ENCODE results near the gene ITGA8.

Gene ITGA8

GRCh38 chr10:15758618-15759017 is 38.9 kb upstream of the ITGA8 start:
- POLR2A ChIA-PET = no interaction called here
- 96% methylated on average over 5 of the region's 5 CpGs for WGBS (ENCODE audit: insufficient coverage)
- Histone ChIP-seq H3K36me3 (ENCODE audit: control insufficient read depth in 4 of 4, insufficient read depth in 4 of 4, low read length in 3 of 4) (no peaks in the 10 kb centered on the region), H3K27ac (ENCODE audit: insufficient read depth in 1 of 2, low read depth in 1 of 2, low read length in 2 of 2, poor library complexity in 1 of 2, severe bottlenecking in 2 of 2) (no peak overlapping the region), H3K27me3 (replicated peaks in 2 of 5; ENCODE audit: control insufficient read depth in 4 of 5, insufficient read depth in 5 of 5, low read length in 4 of 5) (peaks cover 2 to 10% (median 4%) of the 10 kb centered on the region in 5 experiments), H3K4me1 (ENCODE audit: control extremely low read depth in 1 of 4, control insufficient read depth in 4 of 4, insufficient read depth in 4 of 4, low read length in 3 of 4) (no peaks in the 10 kb centered on the region), H3K9me3 (ENCODE audit: control extremely low read depth in 1 of 5, control insufficient read depth in 4 of 5, insufficient read depth in 2 of 5, low read depth in 1 of 5, low read length in 4 of 5) (no peaks in the 10 kb centered on the region), H3K4me3 (ENCODE audit: control insufficient read depth in 1 of 7, extremely low read depth in 1 of 7, insufficient read depth in 4 of 7, low read depth in 2 of 7, low read length in 6 of 7) (no peak overlapping the region)
- no peak for DNase-seq
- CTCF ChIA-PET = interaction anchor here (1.0 kb wide), 1 partner anchor 9 kb away, joined by 4 read pairs; no protein-coding TSS in a partner anchor

- no peaks in the 10 kb centered on the region for H3K4me1 ChIP-seq (ENCODE audit: control extremely low read depth in 1 of 4, control insufficient read depth in 4 of 4, insufficient read depth in 4 of 4, low read length in 3 of 4)
- no peaks in the 10 kb centered on the region for H3K36me3 ChIP-seq (ENCODE audit: control insufficient read depth in 4 of 4, insufficient read depth in 4 of 4, low read length in 3 of 4)
- ChIA-PET POLR2A (no interaction called here), CTCF (no interaction called here)
- WGBS (ENCODE audit: insufficient coverage) = 52% methylated on average over 2 of the region's 2 CpGs
- DNase-seq = no peak
- H3K27ac ChIP-seq (ENCODE audit: insufficient read depth in 1 of 2, low read depth in 1 of 2, low read length in 2 of 2, poor library complexity in 1 of 2, severe bottlenecking in 2 of 2) = no peak overlapping the region
- H3K9me3 ChIP-seq (ENCODE audit: control extremely low read depth in 1 of 5, control insufficient read depth in 4 of 5, insufficient read depth in 2 of 5, low read depth in 1 of 5, low read length in 4 of 5) = no peaks in the 10 kb centered on the region
- H3K27me3 ChIP-seq (replicated peaks in 2 of 5; ENCODE audit: control insufficient read depth in 4 of 5, insufficient read depth in 5 of 5, low read length in 4 of 5) = peaks cover 2 to 10% (median 4%) of the 10 kb centered on the region in 5 experiments
- H3K4me3 ChIP-seq (ENCODE audit: control insufficient read depth in 1 of 7, extremely low read depth in 1 of 7, insufficient read depth in 4 of 7, low read depth in 2 of 7, low read length in 6 of 7) = no peak overlapping the region
Observed at GRCh38 chr10:15754937-15755336, 35.2 kb upstream of the ITGA8 start.

GRCh38 chr10:15751046-15751445 is 31.3 kb upstream of the ITGA8 start:
- WGBS (ENCODE audit: insufficient coverage) = 100% methylated on average over 1 of the region's 5 CpGs
- no peak for DNase-seq
- H3K4me1 ChIP-seq (ENCODE audit: control extremely low read depth in 1 of 4, control insufficient read depth in 4 of 4, insufficient read depth in 4 of 4, low read length in 3 of 4) = no peaks in the 10 kb centered on the region
- POLR2A ChIA-PET = no interaction called here
- CTCF ChIA-PET = no interaction called here
- peaks cover 0 to 7% (median 2%) of the 10 kb centered on the region in 5 experiments for H3K27me3 ChIP-seq (replicated peaks in 2 of 5; ENCODE audit: control insufficient read depth in 4 of 5, insufficient read depth in 5 of 5, low read length in 4 of 5)
- H3K4me3 ChIP-seq (ENCODE audit: control insufficient read depth in 1 of 7, extremely low read depth in 1 of 7, insufficient read depth in 4 of 7, low read depth in 2 of 7, low read length in 6 of 7) = no peak overlapping the region
- H3K9me3 ChIP-seq (ENCODE audit: control extremely low read depth in 1 of 5, control insufficient read depth in 4 of 5, insufficient read depth in 2 of 5, low read depth in 1 of 5, low read length in 4 of 5) = no peaks in the 10 kb centered on the region
- no peak overlapping the region for H3K27ac ChIP-seq (ENCODE audit: insufficient read depth in 1 of 2, low read depth in 1 of 2, low read length in 2 of 2, poor library complexity in 1 of 2, severe bottlenecking in 2 of 2)
- no peaks in the 10 kb centered on the region for H3K36me3 ChIP-seq (ENCODE audit: control insufficient read depth in 4 of 4, insufficient read depth in 4 of 4, low read length in 3 of 4)

GRCh38 chr10:15748126-15748525 is 28.4 kb upstream of the ITGA8 start:
- no peaks in the 10 kb centered on the region for H3K36me3 ChIP-seq (ENCODE audit: control insufficient read depth in 4 of 4, insufficient read depth in 4 of 4, low read length in 3 of 4)
- H3K9me3 ChIP-seq (ENCODE audit: control extremely low read depth in 1 of 5, control insufficient read depth in 4 of 5, insufficient read depth in 2 of 5, low read depth in 1 of 5, low read length in 4 of 5) = no peaks in the 10 kb centered on the region
- DNase-seq = no peak
- WGBS (ENCODE audit: insufficient coverage) = no CpG with 5 or more reads among the region's 3 CpGs
- no peaks in the 10 kb centered on the region for H3K4me1 ChIP-seq (ENCODE audit: control extremely low read depth in 1 of 4, control insufficient read depth in 4 of 4, insufficient read depth in 4 of 4, low read length in 3 of 4)
- no peak overlapping the region for H3K27ac ChIP-seq (ENCODE audit: insufficient read depth in 1 of 2, low read depth in 1 of 2, low read length in 2 of 2, poor library complexity in 1 of 2, severe bottlenecking in 2 of 2)
- no peak overlapping the region for H3K4me3 ChIP-seq (ENCODE audit: control insufficient read depth in 1 of 7, extremely low read depth in 1 of 7, insufficient read depth in 4 of 7, low read depth in 2 of 7, low read length in 6 of 7)
- CTCF ChIA-PET = no interaction called here
- peaks cover 0 to 5% (median 0%) of the 10 kb centered on the region in 5 experiments for H3K27me3 ChIP-seq (replicated peaks in 2 of 5; ENCODE audit: control insufficient read depth in 4 of 5, insufficient read depth in 5 of 5, low read length in 4 of 5)
- POLR2A ChIA-PET = no interaction called here

- WGBS (ENCODE audit: insufficient coverage) = 80% methylated on average over 1 of the region's 3 CpGs
- H3K4me1 ChIP-seq (ENCODE audit: control extremely low read depth in 1 of 4, control insufficient read depth in 4 of 4, insufficient read depth in 4 of 4, low read length in 3 of 4) = no peaks in the 10 kb centered on the region
- ChIA-PET CTCF (no interaction called here), POLR2A (no interaction called here)
- H3K27me3 ChIP-seq (replicated peaks in 2 of 5; ENCODE audit: control insufficient read depth in 4 of 5, insufficient read depth in 5 of 5, low read length in 4 of 5) = peaks cover 0 to 5% (median 2%) of the 10 kb centered on the region in 5 experiments
- H3K9me3 ChIP-seq (ENCODE audit: control extremely low read depth in 1 of 5, control insufficient read depth in 4 of 5, insufficient read depth in 2 of 5, low read depth in 1 of 5, low read length in 4 of 5) = no peaks in the 10 kb centered on the region
- H3K36me3 ChIP-seq (ENCODE audit: control insufficient read depth in 4 of 4, insufficient read depth in 4 of 4, low read length in 3 of 4) = no peaks in the 10 kb centered on the region
- no peak overlapping the region for H3K27ac ChIP-seq (ENCODE audit: insufficient read depth in 1 of 2, low read depth in 1 of 2, low read length in 2 of 2, poor library complexity in 1 of 2, severe bottlenecking in 2 of 2)
- no peak for DNase-seq
- no peak overlapping the region for H3K4me3 ChIP-seq (ENCODE audit: control insufficient read depth in 1 of 7, extremely low read depth in 1 of 7, insufficient read depth in 4 of 7, low read depth in 2 of 7, low read length in 6 of 7)
Observed at GRCh38 chr10:15747632-15748031, 27.9 kb upstream of the ITGA8 start.

GRCh38 chr10:15745751-15746150 is 26.0 kb upstream of the ITGA8 start:
- no peak for DNase-seq
- CTCF ChIA-PET = no interaction called here
- H3K9me3 ChIP-seq (ENCODE audit: control extremely low read depth in 1 of 5, control insufficient read depth in 4 of 5, insufficient read depth in 2 of 5, low read depth in 1 of 5, low read length in 4 of 5) = no peaks in the 10 kb centered on the region
- no peak overlapping the region for H3K4me3 ChIP-seq (ENCODE audit: control insufficient read depth in 1 of 7, extremely low read depth in 1 of 7, insufficient read depth in 4 of 7, low read depth in 2 of 7, low read length in 6 of 7)
- no peaks in the 10 kb centered on the region for H3K36me3 ChIP-seq (ENCODE audit: control insufficient read depth in 4 of 4, insufficient read depth in 4 of 4, low read length in 3 of 4)
- H3K27ac ChIP-seq (ENCODE audit: insufficient read depth in 1 of 2, low read depth in 1 of 2, low read length in 2 of 2, poor library complexity in 1 of 2, severe bottlenecking in 2 of 2) = no peak overlapping the region
- POLR2A ChIA-PET = no interaction called here
- no CpG with 5 or more reads among the region's 1 CpG for WGBS (ENCODE audit: insufficient coverage)
- H3K27me3 ChIP-seq (replicated peaks in 2 of 5; ENCODE audit: control insufficient read depth in 4 of 5, insufficient read depth in 5 of 5, low read length in 4 of 5) = peaks cover 0 to 6% (median 4%) of the 10 kb centered on the region in 5 experiments
- no peaks in the 10 kb centered on the region for H3K4me1 ChIP-seq (ENCODE audit: control extremely low read depth in 1 of 4, control insufficient read depth in 4 of 4, insufficient read depth in 4 of 4, low read length in 3 of 4)

- Histone ChIP-seq H3K4me3 (ENCODE audit: control insufficient read depth in 1 of 7, extremely low read depth in 1 of 7, insufficient read depth in 4 of 7, low read depth in 2 of 7, low read length in 6 of 7) (no peak overlapping the region), H3K4me1 (ENCODE audit: control extremely low read depth in 1 of 4, control insufficient read depth in 4 of 4, insufficient read depth in 4 of 4, low read length in 3 of 4) (no peaks in the 10 kb centered on the region), H3K27me3 (replicated peaks in 2 of 5; ENCODE audit: control insufficient read depth in 4 of 5, insufficient read depth in 5 of 5, low read length in 4 of 5) (peaks cover 0 to 9% (median 4%) of the 10 kb centered on the region in 5 experiments), H3K36me3 (ENCODE audit: control insufficient read depth in 4 of 4, insufficient read depth in 4 of 4, low read length in 3 of 4) (no peaks in the 10 kb centered on the region), H3K27ac (ENCODE audit: insufficient read depth in 1 of 2, low read depth in 1 of 2, low read length in 2 of 2, poor library complexity in 1 of 2, severe bottlenecking in 2 of 2) (no peak overlapping the region), H3K9me3 (ENCODE audit: control extremely low read depth in 1 of 5, control insufficient read depth in 4 of 5, insufficient read depth in 2 of 5, low read depth in 1 of 5, low read length in 4 of 5) (no peaks in the 10 kb centered on the region)
- 51% methylated on average over 7 of the region's 7 CpGs for WGBS (ENCODE audit: insufficient coverage)
- peak; percentile 38 to 69 (median 65) for DNase-seq
- POLR2A ChIA-PET = no interaction called here
- CTCF ChIA-PET = interaction anchor here (1.0 kb wide), 1 partner anchor 21 kb away, joined by 3 read pairs; no protein-coding TSS in a partner anchor
Observed at GRCh38 chr10:15744217-15744865, 24.6 kb upstream of the ITGA8 start.

All from common myeloid progenitor, CD34-positive (primary cell).